SU-DHL-6 (cell line): Measurements from ENCODE around the gene C2CD2.

ENCODE experiments used
- H2AFZ ChIP-seq: fragments of 200-600 bp; sonication (generic); 2 replicates; pipeline ENCODE4 v1.6.1; 2014; ENCODE audit warnings: low read depth, mild to moderate bottlenecking, moderate library complexity, mixed read lengths, antibody characterized with exemption, low read length; ENCODE audit not compliant: severe bottlenecking
- H3F3A ChIP-seq: fragments of 200-600 bp; shearing (Covaris generic); 2 replicates; pipeline ENCODE4 v1.6.0; 2016; ENCODE audit warnings: antibody characterized with exemption, mild to moderate bottlenecking; ENCODE audit not compliant: insufficient read depth
- H3K27ac ChIP-seq: fragments of 200-600 bp; sonication (generic); 2 replicates; pipeline ENCODE4 v1.5.1; 2016; ENCODE audit warnings: low read depth, mild to moderate bottlenecking, low read length, moderate library complexity, mixed read lengths
- H3K27me3 ChIP-seq: fragments of 200-600 bp; sonication (generic), shearing (Covaris generic); 2 replicates; pipeline ENCODE4 v1.6.0; 2014; ENCODE audit warnings: mild to moderate bottlenecking, low read length
- H3K36me3 ChIP-seq: fragments of 200-600 bp; sonication (generic); 2 replicates; pipeline ENCODE4 v1.6.1; 2014; ENCODE audit warnings: mild to moderate bottlenecking, low read length, mixed read lengths
- H3K4me2 ChIP-seq: fragments of 300-600, 200-600 bp; shearing (Covaris generic), sonication (generic); 2 replicates; pipeline ENCODE4 v1.6.0; 2014; ENCODE audit warnings: low read length, low read depth, mild to moderate bottlenecking; ENCODE audit not compliant: poor library complexity, severe bottlenecking
- H3K4me3 ChIP-seq: fragments of 200-600 bp; sonication (generic); 2 replicates; pipeline ENCODE4 v1.5.1; 2014; ENCODE audit warnings: antibody characterized with exemption, low read length, mild to moderate bottlenecking, mixed read lengths; ENCODE audit not compliant: insufficient read depth, poor library complexity, severe bottlenecking
- H3K79me2 ChIP-seq: fragments of 200-600 bp; sonication (generic); 2 replicates; pipeline ENCODE4 v1.6.1; 2014; ENCODE audit warnings: mild to moderate bottlenecking, low read length, moderate library complexity; ENCODE audit not compliant: insufficient read depth
- H3K9ac ChIP-seq: fragments of 200-600 bp; sonication (generic); 2 replicates; pipeline ENCODE4 v1.7.0; 2014; ENCODE audit warnings: mild to moderate bottlenecking, low read length
- H3K9me2 ChIP-seq: fragments of 200-600 bp; sonication (generic); replicated peaks from 2 replicates; pipeline ENCODE4 v1.6.1; 2014; ENCODE audit warnings: low read length; ENCODE audit not compliant: insufficient read depth
- H3K9me3 ChIP-seq: fragments of 200-600 bp; sonication (generic); 2 replicates; pipeline ENCODE4 v1.6.1; 2014; ENCODE audit warnings: low read length, mixed read lengths; ENCODE audit not compliant: insufficient read depth
- H4K20me1 ChIP-seq: fragments of 200-600 bp; sonication (generic); 2 replicates; pipeline ENCODE4 v1.6.1; 2014; ENCODE audit warnings: low read depth, mild to moderate bottlenecking, antibody characterized with exemption, low read length, moderate library complexity, mixed read lengths
- CTCF ChIP-seq: fragments of 200-600 bp; sonication (generic); IDR thresholded peaks from one replicate; pipeline ENCODE4 v1.5.1; 2017; ENCODE audit warnings: antibody characterized with exemption, mild to moderate bottlenecking, low read length, moderate library complexity; ENCODE audit not compliant: insufficient read depth, poor library complexity, severe bottlenecking
- EZH2phosphoT487 ChIP-seq: fragments of 200-600 bp; sonication (generic), shearing (Covaris generic); conservative IDR thresholded peaks from 2 replicates; pipeline ENCODE4 v1.6.1; 2018; ENCODE audit warnings: mild to moderate bottlenecking, antibody characterized with exemption, low read length, moderate library complexity, mixed read lengths

C2CD2 gene

GRCh38 chr21:41976611-41977010 lies 22.8 kb upstream of the C2CD2 start:
- no peak overlapping the region for H3K4me3 ChIP-seq
- no peak overlapping the region for H2AFZ ChIP-seq
- no peaks in the 10 kb centered on the region for H3K36me3 ChIP-seq
- TF ChIP-seq EZH2phosphoT487, result no peak
- no peak for TF ChIP-seq CTCF
- H3K27ac ChIP-seq, result no peak overlapping the region
- H4K20me1 ChIP-seq, result no peaks in the 10 kb centered on the region
- H3K79me2 ChIP-seq, result no peaks in the 10 kb centered on the region
- H3F3A ChIP-seq, result no peaks in the 10 kb centered on the region
- no peaks in the 10 kb centered on the region for H3K27me3 ChIP-seq
- H3K9me2 ChIP-seq, result no peaks in the 10 kb centered on the region
- H3K9ac ChIP-seq, result no peak overlapping the region
- H3K9me3 ChIP-seq, result peaks cover 6% of the 10 kb centered on the region; the same call in 1 of the 2 replicates
- H3K4me2 ChIP-seq, result no peak overlapping the region

DNA sequence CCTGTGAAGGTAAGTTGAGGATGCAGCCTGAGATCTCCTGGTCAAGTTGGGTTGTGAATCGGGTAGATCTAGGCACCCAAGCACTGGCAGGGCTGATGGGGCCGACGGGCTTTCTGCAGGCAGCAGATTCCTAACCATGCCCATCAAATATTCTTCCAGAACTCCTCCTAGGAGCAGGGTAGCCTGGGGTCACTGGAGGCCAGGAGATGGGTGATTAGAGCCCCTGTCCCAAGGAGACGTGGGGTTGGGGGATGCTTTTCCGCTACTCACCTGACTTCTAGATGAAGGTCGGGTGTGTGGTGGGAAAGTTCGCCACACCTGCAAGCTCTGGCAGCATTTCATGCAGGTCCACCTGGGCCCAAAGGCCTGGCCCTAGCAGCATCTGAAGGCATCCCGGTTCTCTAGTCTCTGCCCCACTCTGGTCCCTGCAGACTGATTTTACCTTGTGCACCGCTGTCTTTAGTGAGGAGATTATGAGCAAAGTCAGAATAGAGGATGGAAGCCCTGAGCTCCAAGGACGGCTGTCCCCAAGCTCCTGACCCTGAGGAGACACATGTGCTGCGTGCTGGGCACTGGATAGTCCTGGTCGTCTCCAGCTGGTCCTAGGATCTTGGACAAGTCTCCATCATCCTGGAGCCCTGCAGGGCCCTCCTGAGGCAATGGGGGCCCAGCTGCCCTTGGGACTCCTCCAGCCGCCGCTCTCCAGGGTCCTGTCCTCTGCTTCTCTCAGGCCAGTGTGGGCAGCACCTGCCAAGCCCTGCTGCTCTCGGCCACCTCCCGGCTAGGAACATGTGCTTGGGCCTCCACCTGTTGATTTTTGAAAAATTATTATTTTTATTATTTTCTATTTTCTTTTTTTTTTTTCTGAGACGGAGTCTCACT lies 21.8 kb upstream of the C2CD2 start:
- no peak overlapping the region for H2AFZ ChIP-seq
- peaks cover 6% of the 10 kb centered on the region; the same call in 1 of the 2 replicates for H3K9me3 ChIP-seq
- no peaks in the 10 kb centered on the region for H3K36me3 ChIP-seq
- no peak overlapping the region for H3K4me3 ChIP-seq
- H3K27ac ChIP-seq, result no peak overlapping the region
- H3K79me2 ChIP-seq, result no peaks in the 10 kb centered on the region
- H3K9me2 ChIP-seq, result no peaks in the 10 kb centered on the region
- no peaks in the 10 kb centered on the region for H3K27me3 ChIP-seq
- TF ChIP-seq EZH2phosphoT487 (no peak), CTCF (no peak)
- no peaks in the 10 kb centered on the region for H3F3A ChIP-seq
- no peak overlapping the region for H3K4me2 ChIP-seq
- no peak overlapping the region for H3K9ac ChIP-seq
- H4K20me1 ChIP-seq, result no peaks in the 10 kb centered on the region

DNA sequence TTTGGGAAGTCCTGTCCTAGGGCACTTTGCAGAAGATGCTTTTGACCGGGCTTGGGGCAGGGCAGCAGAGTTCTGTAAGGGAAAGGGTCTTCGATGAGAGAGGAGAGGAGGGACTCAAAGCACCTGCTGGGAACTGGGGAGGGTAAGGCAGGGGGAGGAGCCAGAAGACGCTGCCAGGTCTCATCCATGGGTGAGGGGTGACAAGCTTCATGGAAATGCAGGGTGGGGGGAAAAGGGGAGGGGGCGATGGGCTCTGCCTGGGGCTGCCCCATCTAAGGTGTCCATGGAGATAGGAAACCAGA lies 20.9 kb upstream of the C2CD2 start:
- H3K4me2 ChIP-seq, result no peak overlapping the region
- H3K9ac ChIP-seq, result no peak overlapping the region
- no peak overlapping the region for H3K4me3 ChIP-seq
- no peaks in the 10 kb centered on the region for H4K20me1 ChIP-seq
- H3K36me3 ChIP-seq, result no peaks in the 10 kb centered on the region
- no peaks in the 10 kb centered on the region for H3F3A ChIP-seq
- TF ChIP-seq CTCF, result no peak
- H3K9me2 ChIP-seq, result no peaks in the 10 kb centered on the region
- H3K27me3 ChIP-seq, result no peaks in the 10 kb centered on the region
- peaks cover 6% of the 10 kb centered on the region; the same call in 1 of the 2 replicates for H3K9me3 ChIP-seq
- H2AFZ ChIP-seq, result no peak overlapping the region
- H3K27ac ChIP-seq, result no peak overlapping the region
- H3K79me2 ChIP-seq, result no peaks in the 10 kb centered on the region
